ENCODE data around the gene CYB5R2.

Gene CYB5R2

DNA sequence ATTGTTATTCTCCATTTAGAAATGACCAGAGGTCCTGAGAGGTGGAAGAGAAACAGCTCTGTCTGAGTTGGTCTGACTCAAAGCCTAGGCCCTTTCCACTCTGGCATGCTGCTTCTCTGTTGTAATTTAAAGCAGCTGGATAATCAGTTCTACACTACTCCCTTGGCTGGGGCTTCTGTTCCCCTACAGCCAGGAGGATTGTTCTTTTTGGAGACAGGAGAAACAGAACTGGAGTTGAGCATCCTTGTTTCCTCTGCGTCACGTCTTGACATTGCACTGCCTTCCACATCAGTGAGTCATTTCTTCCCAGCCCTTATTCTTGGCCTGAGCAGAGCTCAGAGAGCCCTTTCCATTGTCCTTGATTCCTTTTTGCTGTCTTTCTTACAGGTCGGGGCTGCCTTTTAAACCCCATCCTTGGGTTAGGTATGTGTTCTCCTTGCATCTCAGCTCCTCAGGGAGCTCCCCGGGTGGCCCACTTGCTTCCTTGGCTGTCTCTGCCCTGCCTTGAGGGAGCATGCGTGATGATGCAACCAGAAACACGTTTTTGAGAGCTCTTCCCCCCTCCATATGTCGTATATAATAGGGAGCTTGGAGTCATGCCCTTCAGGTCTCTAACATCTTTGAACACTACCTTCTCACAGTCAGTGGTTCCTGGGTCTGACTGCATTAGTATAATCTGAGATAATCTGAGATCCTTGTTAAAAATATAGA is 35.7 kb downstream of the CYB5R2 start:
- DNase-seq (ENCODE audit: low read depth): no peak

DNA sequence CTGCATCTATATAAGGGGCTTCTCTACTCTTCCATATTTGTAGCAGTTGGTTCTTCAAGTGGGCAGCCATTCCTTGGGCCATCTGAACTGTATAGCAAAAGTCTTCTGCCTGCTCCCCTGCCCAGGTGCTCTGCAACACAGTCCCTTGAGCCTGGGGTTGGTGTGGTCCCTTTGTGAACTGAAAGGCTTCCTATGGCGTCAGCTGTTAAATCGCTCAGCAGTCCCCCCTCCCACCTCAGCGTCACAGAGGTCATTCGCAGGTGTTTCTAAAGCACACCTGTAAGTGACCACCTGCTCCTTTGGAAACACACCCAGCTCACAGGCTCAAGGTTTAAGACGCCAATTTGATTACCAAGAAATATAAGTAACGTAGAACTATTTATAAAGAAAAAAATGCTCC is 37.0 kb downstream of the CYB5R2 start:
- DNase-seq (ENCODE audit: low read depth): no peak

DNA sequence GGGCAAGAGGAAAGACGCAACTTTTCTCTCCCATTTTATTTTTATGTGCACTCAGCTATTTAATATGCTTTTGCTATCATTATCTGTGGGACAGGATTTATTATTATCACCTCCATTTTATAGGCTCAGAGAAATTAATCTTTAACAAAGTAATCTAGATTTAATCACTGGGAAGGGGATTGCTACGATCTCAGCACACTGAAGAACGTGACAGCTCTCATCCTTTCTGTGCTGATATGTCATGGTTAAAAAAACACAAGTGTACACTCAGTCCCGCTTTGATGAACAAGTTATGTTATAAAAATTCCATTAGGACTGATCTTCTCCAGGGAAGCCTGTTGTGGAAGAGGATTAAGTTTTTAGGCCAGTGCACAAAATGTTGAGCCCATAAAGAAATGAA is 37.6 kb downstream of the CYB5R2 start:
- DNase-seq (ENCODE audit: low read depth): no peak

DNA sequence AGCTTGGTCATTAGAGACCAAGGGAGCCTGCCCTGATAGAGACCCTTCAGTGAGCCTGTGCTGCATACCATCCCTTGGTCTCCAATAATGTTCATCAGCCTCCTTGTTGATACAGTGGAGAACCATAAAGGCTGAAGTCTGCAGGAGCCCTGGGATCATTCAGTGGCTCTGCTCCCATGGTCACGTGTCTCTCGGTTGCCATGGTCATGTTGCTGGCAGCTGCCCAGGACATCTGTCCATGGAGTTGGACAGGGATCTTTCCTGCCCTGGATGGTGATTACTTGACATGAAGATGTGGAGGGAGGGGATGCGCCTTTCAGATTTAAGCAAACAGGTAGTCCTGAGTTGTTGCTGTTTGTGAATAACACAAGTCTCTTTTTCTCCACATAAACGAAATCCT is 38.2 kb downstream of the CYB5R2 start:
- DNase-seq (ENCODE audit: low read depth): no peak

DNA sequence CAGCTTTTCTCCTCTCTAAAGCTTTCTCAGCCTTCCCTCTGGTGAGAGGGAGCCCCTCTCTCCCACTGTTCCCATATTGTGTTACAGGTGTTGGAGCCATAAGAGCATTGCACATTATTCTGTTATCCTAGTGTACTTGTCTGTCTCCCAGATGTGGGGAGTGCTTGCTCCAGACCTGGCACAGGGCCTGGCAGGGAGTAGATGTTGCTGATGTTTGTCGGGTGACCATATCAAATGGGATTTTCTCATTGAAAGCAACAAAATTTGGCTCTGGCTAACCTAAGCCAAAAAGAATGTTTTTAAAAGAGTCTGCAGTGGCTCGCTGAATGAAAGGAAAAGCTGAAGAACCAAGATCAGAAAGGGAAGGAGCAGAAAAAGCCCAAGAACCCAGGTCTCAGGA is 41.1 kb downstream of the CYB5R2 start:
- no peak for DNase-seq (ENCODE audit: low read depth)

DNA sequence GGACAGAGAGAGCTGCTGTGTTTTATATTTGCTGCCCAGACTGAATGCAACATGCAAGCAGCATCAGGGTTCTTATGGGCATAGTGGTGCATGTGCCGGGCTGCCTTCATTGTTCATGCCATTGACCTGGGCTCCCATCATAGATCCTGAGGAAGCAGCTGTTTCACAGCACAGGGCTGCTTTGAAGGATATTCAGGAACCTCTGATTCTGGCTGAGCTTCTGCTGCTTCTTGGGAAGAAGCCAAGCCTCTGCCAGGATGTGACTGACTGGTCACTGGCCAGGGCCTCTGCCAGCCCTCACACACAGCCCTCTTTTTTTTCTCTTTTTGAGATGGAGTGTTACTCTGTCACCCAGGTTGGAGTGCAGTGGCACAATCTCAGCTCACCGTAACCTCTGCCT is 43.3 kb downstream of the CYB5R2 start:
- no peak for DNase-seq (ENCODE audit: low read depth)

DNA sequence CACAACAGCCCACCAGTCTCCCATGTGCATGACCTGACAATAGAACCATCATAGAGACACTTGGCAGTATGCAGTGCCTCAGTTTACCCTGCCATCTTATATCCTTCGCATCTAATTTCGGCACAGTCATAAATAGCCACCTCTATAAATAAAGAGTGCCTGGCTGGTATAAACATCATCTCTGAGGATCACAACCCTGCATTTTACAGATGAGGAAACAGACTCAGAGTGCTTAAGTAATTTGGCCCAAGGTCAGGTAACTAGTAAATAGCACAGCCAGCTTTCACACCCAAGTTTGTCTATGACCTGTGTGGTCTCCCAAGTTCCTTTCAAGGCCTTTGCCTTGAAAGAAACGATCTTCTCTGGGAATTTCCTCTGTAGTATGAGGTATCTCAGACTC is 44.6 kb downstream of the CYB5R2 start:
- DNase-seq (ENCODE audit: low read depth): no peak

DNA sequence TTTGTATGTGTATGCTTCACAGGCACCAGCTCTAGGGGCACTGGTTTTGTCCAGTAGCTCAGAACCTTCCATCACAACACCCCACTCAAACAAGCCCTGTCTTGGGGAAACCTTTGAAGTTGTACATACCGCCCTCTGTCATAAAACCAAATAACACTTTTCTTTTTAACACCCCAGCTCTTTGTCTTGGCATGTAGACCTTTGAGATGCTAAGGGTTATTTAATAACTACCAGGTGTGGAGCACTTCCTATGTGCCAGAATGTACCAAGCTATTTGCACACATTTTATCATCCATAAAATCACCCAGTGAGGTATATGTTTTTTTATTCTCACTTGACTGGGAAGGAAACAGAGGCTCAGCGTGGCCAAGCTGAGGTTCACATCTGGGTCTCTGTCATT is 50.6 kb downstream of the CYB5R2 start:
- no peak for DNase-seq (ENCODE audit: low read depth)

DNA sequence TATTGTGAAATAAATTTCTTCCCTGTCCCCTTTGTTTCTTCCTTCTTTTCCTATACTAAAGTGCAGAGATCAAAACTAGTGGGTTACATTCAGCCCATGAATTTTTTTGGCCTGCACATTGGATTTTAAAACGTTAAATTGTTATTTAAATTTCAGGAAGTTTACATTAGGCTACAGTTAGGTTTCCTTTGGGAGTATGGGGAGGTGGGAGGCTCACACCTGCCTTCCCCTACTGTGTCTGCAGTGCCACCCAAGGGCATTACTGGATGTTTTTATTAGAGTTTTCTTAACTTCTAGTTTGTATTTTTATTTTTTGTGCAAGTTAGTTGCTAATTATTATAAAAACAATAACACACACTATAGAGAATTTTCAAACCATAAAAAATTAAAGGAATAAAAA is 51.7 kb downstream of the CYB5R2 start:
- no peak for DNase-seq (ENCODE audit: low read depth)

DNA sequence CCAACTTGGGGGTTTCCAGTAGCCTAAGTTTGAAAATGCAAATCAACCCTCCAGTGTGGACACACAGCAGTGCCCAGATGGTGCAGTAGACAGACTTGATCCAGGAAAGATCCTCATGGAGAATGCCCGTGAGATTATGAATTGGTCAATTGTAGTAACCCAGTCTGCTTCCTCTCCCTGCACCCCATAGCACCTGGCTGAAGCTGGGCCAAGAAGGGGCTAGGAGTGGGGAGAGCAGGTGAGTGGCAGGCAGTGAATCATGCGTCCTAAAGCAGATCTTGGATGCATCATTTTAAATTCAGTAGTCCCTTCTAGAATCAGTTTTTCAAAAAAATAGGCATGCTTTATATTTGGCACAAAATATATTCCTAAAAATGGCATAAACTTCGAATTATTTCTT is 52.2 kb downstream of the CYB5R2 start:
- no peak for DNase-seq (ENCODE audit: low read depth)

DNA sequence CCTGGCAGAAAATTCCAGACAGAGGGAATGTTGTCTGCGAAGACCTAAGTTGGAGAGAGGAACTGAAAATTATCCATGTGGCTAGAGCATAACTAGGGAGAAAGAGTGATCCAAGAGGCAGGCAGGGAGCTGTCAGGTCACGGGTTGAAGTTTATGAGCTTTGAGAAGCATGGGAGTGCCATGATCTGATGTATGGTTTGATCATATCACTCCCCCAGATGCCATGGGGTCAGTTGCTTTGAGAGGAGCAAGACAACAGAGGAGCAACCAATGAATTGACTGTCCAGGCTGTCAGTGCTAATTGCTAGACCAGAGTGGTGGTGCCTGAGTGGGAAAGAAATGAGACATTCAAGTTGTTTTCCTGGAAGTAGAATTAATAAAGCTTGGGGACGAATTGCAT is 54.0 kb downstream of the CYB5R2 start:
- DNase-seq (ENCODE audit: low read depth): no peak

DNA sequence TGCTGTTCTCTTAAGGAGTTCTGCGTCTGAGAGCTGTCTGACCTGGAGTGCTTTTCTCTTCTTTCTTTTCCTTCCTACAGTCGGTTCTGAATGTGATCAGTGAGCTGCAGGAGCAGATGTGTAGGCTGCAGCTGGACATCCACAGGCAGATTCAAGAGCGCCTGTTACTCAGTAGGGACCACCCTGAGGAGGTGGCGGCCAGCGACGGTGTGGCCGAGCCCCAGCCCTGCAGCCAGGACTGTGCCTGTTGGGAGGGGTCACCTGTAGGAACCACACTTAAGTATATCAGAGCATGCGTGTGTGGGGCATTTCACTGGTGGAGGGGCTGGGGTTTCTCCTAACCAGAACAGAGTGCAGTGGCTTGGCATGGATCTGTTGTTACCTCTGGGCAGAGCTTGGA is 56.3 kb downstream of the CYB5R2 start:
- no peak for DNase-seq (ENCODE audit: low read depth)

Measured in stimulated activated CD8-positive, alpha-beta memory T cell treated with anti-CD3 and anti-CD28 coated beads, Interleukin-12 subunit alpha, Interleukin-12 subunit beta, amount 100 ng/mL, for 4 hours (primary cell).